Thoracic aorta (tissue), 2 donors: ENCODE results near the gene AOPEP. TPM values are rescaled to one million over a fixed set of nuclear protein-coding genes. Genes with fewer than 3 reads are reported as not detected.

ENCODE experiments used
- ATAC-seq: fragments of 150-250 bp; one replicate; pipeline ENCODE4 v1.8.0; 2017; ENCODE audit warnings: low read depth; ENCODE audit not compliant: insufficient number of reproducible peaks, low FRiP score
- DNase-seq: peaks from one replicate; pipeline ENCODE4 v3.0.0-alpha.2; 2020; ENCODE audit warnings: low spot score
- H3K27ac ChIP-seq, 2 donors: fragments of 200-600 bp; sonication (generic); 1 replicate in 1 of 2; 2 replicates in 1 of 2; pipeline ENCODE4 v1.5.1; 2016; ENCODE audit warnings: mild to moderate bottlenecking in 2 of 2, moderate library complexity in 2 of 2
- H3K27me3 ChIP-seq: fragments of 200-600 bp; sonication (generic); replicated peaks from 2 replicates; pipeline ENCODE4 v1.6.0; 2016; ENCODE audit warnings: mild to moderate bottlenecking; ENCODE audit not compliant: insufficient read depth
- H3K36me3 ChIP-seq: fragments of 200-600 bp; sonication (generic); one replicate; pipeline ENCODE4 v1.5.1; 2016
- H3K4me1 ChIP-seq, 2 donors: fragments of 200-600 bp; sonication (generic); 1 replicate in 1 of 2; 2 replicates in 1 of 2; pipeline versions ENCODE4 v1.5.1 to v1.6.0; 2016; ENCODE audit warnings: low read depth in 2 of 2, mild to moderate bottlenecking in 1 of 2; ENCODE audit not compliant: control insufficient read depth in 1 of 2
- H3K4me3 ChIP-seq: fragments of 200-600 bp; sonication (generic); 2 replicates; pipeline ENCODE4 v1.5.1; 2016; ENCODE audit warnings: mild to moderate bottlenecking
- H3K9me3 ChIP-seq: fragments of 200-600 bp; sonication (generic); 2 replicates; pipeline ENCODE4 v1.5.1; 2016
- CTCF ChIP-seq: fragments of 200-600 bp; sonication (generic); IDR thresholded peaks from one replicate; pipeline ENCODE4 v1.5.1; 2019; ENCODE audit warnings: antibody characterized with exemption
- total RNA-seq, 2 donors: library from RNA; depleted of rRNA; stranded (reverse); fragments of >200 nt; gene quantifications; one replicate each; pipeline versions ENCODE4 v1.1.0 to v1.2.3, GENCODE V29; 2016

AOPEP gene
- total RNA-seq, 2 donors from 2014 or later: 494 to 668 TPM

DNA sequence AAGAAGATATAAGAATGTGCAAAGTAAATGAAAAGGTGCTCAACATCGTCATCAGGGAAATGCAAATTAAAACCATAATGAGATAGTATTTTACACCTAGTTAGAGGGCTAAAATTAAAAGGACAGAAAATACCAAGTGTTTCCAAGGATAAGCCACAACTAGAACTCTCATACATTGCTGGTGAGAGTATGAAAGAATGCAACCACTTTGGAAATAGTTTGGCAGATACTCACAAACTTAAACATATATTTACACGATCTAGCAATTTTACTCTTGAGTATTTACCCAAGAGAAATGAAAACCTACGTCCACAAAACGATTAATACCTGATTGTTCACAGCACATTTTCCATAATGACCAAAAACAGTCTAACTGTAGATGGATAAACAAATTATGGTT lies 51.5 kb downstream of the AOPEP start:
- Histone ChIP-seq H3K4me1 (peaks cover 4 to 35% of the 10 kb centered on the region in 2 donors), H3K36me3 (no peaks in the 10 kb centered on the region), H3K4me3 (no peak overlapping the region), H3K9me3 (no peaks in the 10 kb centered on the region), H3K27ac (no peak overlapping the region), H3K27me3 (no peaks in the 10 kb centered on the region)
- no peak for TF ChIP-seq CTCF
- ATAC-seq (no peak), DNase-seq (no peak)

GRCh38 chr9:94779031-94779430 lies 52.5 kb downstream of the AOPEP start:
- Histone ChIP-seq H3K4me3 (no peak overlapping the region), H3K27me3 (no peaks in the 10 kb centered on the region), H3K36me3 (no peaks in the 10 kb centered on the region), H3K4me1 (peaks cover 3 to 35% of the 10 kb centered on the region in 2 donors), H3K27ac (no peak overlapping the region), H3K9me3 (no peaks in the 10 kb centered on the region)
- TF ChIP-seq CTCF: no peak
- DNase-seq (no peak), ATAC-seq (no peak)

DNA sequence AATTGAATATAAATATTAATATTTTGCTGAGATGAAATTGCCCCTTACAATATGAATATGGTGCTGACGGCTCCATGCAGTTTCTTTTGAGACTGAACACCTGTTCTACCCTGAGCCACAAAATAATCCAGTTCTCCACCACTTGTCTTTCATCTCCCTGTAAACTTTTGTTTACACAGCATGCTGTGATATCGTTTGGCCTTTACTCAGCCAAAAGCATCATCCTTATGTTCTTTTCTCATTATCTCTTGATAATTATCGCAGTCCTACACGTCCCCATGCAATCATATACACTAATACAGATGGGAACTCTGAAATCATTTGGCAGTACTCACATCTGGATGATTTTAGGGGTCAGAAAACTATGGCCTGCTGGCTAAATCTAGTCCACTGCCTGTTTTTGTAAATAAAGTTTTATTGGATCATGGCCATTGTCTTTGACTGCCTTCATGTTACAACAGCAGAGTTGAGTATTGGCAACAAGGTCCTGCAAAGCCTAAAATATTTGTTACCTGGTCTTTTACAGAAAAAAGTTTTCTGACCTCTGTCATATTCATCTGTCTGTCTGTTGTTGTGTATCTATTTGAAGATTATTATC lies 53.3 kb downstream of the AOPEP start:
- H3K27ac ChIP-seq: peak overlapping the region; percentile 63 to 88
- H3K4me3 ChIP-seq: no peak overlapping the region
- TF ChIP-seq CTCF: no peak
- H3K36me3 ChIP-seq: no peaks in the 10 kb centered on the region
- H3K27me3 ChIP-seq: no peaks in the 10 kb centered on the region
- DNase-seq (no peak), ATAC-seq (no peak)
- H3K4me1 ChIP-seq: peaks cover 3 to 35% of the 10 kb centered on the region in 2 donors
- no peaks in the 10 kb centered on the region for H3K9me3 ChIP-seq

- H3K27me3 ChIP-seq: no peaks in the 10 kb centered on the region
- H3K4me1 ChIP-seq: peaks cover 3 to 41% of the 10 kb centered on the region in 2 donors
- DNase-seq (no peak), ATAC-seq (peak; percentile 62)
- no peak for TF ChIP-seq CTCF
- H3K4me3 ChIP-seq: no peak overlapping the region
- no peaks in the 10 kb centered on the region for H3K36me3 ChIP-seq
- H3K27ac ChIP-seq: peak overlapping the region; percentile 63 to 88
- H3K9me3 ChIP-seq: no peaks in the 10 kb centered on the region
Measured at GRCh38 chr9:94780516-94780950, 54.0 kb downstream of the AOPEP start.

- DNase-seq (no peak), ATAC-seq (peak; percentile 19)
- TF ChIP-seq CTCF: no peak
- H3K27ac ChIP-seq: peak overlapping the region; percentile 80 to 88
- no peaks in the 10 kb centered on the region for H3K9me3 ChIP-seq
- H3K4me1 ChIP-seq: peaks cover 3 to 48% of the 10 kb centered on the region in 2 donors
- H3K27me3 ChIP-seq: no peaks in the 10 kb centered on the region
- peak overlapping the region; percentile 11 for H3K4me3 ChIP-seq
- H3K36me3 ChIP-seq: no peaks in the 10 kb centered on the region
Measured at GRCh38 chr9:94782355-94783101, 56.0 kb downstream of the AOPEP start.
